H9 (cell line): ENCODE results near the gene AGBL4. TPM values are rescaled to one million over a fixed set of nuclear protein-coding genes. Genes with fewer than 3 reads are reported as not detected.

Source experiments
- DNase-seq: peaks from one replicate; pipeline ENCODE4 v3.0.0-alpha.2; 2017
- H2AFZ ChIP-seq: one replicate; pipeline ENCODE4 v1.6.1; 2013; ENCODE audit warnings: mild to moderate bottlenecking, low read length, control low read depth, moderate library complexity
- H2AK5ac ChIP-seq: 2 replicates; pipeline ENCODE4 v1.6.1; 2013; ENCODE audit warnings: low read length, control low read depth, mixed read lengths; ENCODE audit not compliant: insufficient read length
- H2BK120ac ChIP-seq: one replicate; pipeline ENCODE4 v1.6.1; 2013; ENCODE audit warnings: low read depth, mild to moderate bottlenecking, low read length, control low read depth, inconsistent platforms; ENCODE audit not compliant: poor library complexity, severe bottlenecking
- H2BK12ac ChIP-seq: 2 replicates; pipeline ENCODE4 v1.6.1; 2013; ENCODE audit warnings: low read length, control low read depth, mixed read lengths, low read depth; ENCODE audit not compliant: insufficient read length
- H2BK15ac ChIP-seq: 2 replicates; pipeline ENCODE4 v1.6.1; 2013; ENCODE audit warnings: low read depth, low read length, control low read depth
- H2BK20ac ChIP-seq: one replicate; pipeline ENCODE4 v1.6.1; 2013; ENCODE audit warnings: low read depth, mild to moderate bottlenecking, low read length, control low read depth, inconsistent platforms; ENCODE audit not compliant: poor library complexity, severe bottlenecking
- H2BK5ac ChIP-seq: 2 replicates; pipeline ENCODE4 v1.6.1; 2013; ENCODE audit warnings: low read length, control low read depth, mixed read lengths; ENCODE audit not compliant: insufficient read length
- H3K14ac ChIP-seq: 2 replicates; pipeline ENCODE4 v1.6.1; 2013; ENCODE audit warnings: low read length, control low read depth; ENCODE audit not compliant: insufficient read depth
- H3K18ac ChIP-seq: 2 replicates; pipeline ENCODE4 v1.6.1; 2013; ENCODE audit warnings: low read depth, mild to moderate bottlenecking, mixed read lengths, low read length, control low read depth; ENCODE audit not compliant: insufficient read length
- H3K23ac ChIP-seq: 2 replicates; pipeline ENCODE4 v1.6.1; 2013; ENCODE audit warnings: low read length, control low read depth, mixed read lengths, low read depth; ENCODE audit not compliant: insufficient read length
- H3K23me2 ChIP-seq: 2 replicates; pipeline ENCODE4 v1.6.1; 2013; ENCODE audit warnings: low read depth, mild to moderate bottlenecking, mixed read lengths, low read length, control low read depth; ENCODE audit not compliant: insufficient read length, poor library complexity, severe bottlenecking
- H3K27ac ChIP-seq: 2 replicates; pipeline ENCODE4 v1.5.1; 2013; ENCODE audit warnings: low read length, control low read depth, mixed read lengths, low read depth; ENCODE audit not compliant: insufficient read length
- H3K27me3 ChIP-seq: 2 replicates; pipeline ENCODE4 v1.6.1; 2013; ENCODE audit warnings: low read length, control low read depth, inconsistent platforms; ENCODE audit not compliant: insufficient read depth
- H3K4ac ChIP-seq: 2 replicates; pipeline ENCODE4 v1.6.1; 2013; ENCODE audit warnings: low read depth, mild to moderate bottlenecking, control low read depth, inconsistent platforms, low read length, moderate library complexity
- H3K4me1 ChIP-seq: 2 replicates; pipeline ENCODE4 v1.6.1; 2013; ENCODE audit warnings: low read length, control low read depth, inconsistent platforms; ENCODE audit not compliant: insufficient read depth
- H3K4me2 ChIP-seq: 2 replicates; pipeline ENCODE4 v1.6.1; 2013; ENCODE audit warnings: low read length, control low read depth, mixed read lengths; ENCODE audit not compliant: insufficient read length, insufficient read depth
- H3K56ac ChIP-seq: 2 replicates; pipeline ENCODE4 v1.6.1; 2013; ENCODE audit warnings: low read depth, mild to moderate bottlenecking, mixed read lengths, low read length, control low read depth; ENCODE audit not compliant: insufficient read length
- H3K79me1 ChIP-seq: 2 replicates; pipeline ENCODE4 v1.6.1; 2013; ENCODE audit warnings: low read depth, mild to moderate bottlenecking, moderate library complexity, low read length, control low read depth, inconsistent platforms; ENCODE audit not compliant: insufficient read depth, poor library complexity, severe bottlenecking
- H3K79me2 ChIP-seq: 2 replicates; pipeline ENCODE4 v1.6.1; 2013; ENCODE audit warnings: low read length, control low read depth, inconsistent platforms; ENCODE audit not compliant: insufficient read depth
- H3K9ac ChIP-seq: 2 replicates; pipeline ENCODE4 v1.6.1; 2013; ENCODE audit warnings: low read length, control low read depth, mixed read lengths; ENCODE audit not compliant: insufficient read length; ENCODE audit errors: extremely low read depth
- H3K9me3 ChIP-seq: one replicate; pipeline ENCODE4 v1.6.1; 2013; ENCODE audit warnings: low read depth, low read length, inconsistent platforms; ENCODE audit not compliant: control insufficient read depth
- H3T11ph ChIP-seq: one replicate; pipeline ENCODE4 v1.6.1; 2013; ENCODE audit warnings: mild to moderate bottlenecking, low read length, control low read depth, inconsistent platforms
- H4K20me1 ChIP-seq: one replicate; pipeline ENCODE4 v1.6.1; 2013; ENCODE audit not compliant: control insufficient read depth, insufficient read length, insufficient read depth
- H4K5ac ChIP-seq: 2 replicates; pipeline ENCODE4 v1.6.1; 2013; ENCODE audit warnings: low read depth, mild to moderate bottlenecking, mixed read lengths, low read length, control low read depth; ENCODE audit not compliant: insufficient read length
- H4K8ac ChIP-seq: replicated peaks from 2 replicates; pipeline ENCODE4 v1.6.1; 2013; ENCODE audit warnings: low read length, control low read depth, mixed read lengths, low read depth; ENCODE audit not compliant: insufficient read length
- H4K91ac ChIP-seq: 2 replicates; pipeline ENCODE4 v1.6.1; 2013; ENCODE audit warnings: low read depth, mild to moderate bottlenecking, moderate library complexity, mixed read lengths, low read length, control low read depth; ENCODE audit not compliant: insufficient read length
- H3K27ac Mint-ChIP-seq, 3 experiments: 2 replicates in 2 of 3; 3 replicates in 1 of 3; pipeline ENCODE4 v1.8.0; 2020 to 2021; ENCODE audit warnings: mixed read lengths in 3 of 3, mild to moderate bottlenecking in 1 of 3, moderate library complexity in 1 of 3
- H3K27me3 Mint-ChIP-seq: 2 replicates; pipeline ENCODE4 v1.8.0; 2021; ENCODE audit warnings: low read depth, mild to moderate bottlenecking, moderate library complexity, mixed read lengths
- H3K36me3 Mint-ChIP-seq, 3 experiments: 2 replicates in 2 of 3; 3 replicates in 1 of 3; pipeline ENCODE4 v1.8.0; 2020 to 2021; ENCODE audit warnings: low read depth in 3 of 3, mixed read lengths in 3 of 3; ENCODE audit not compliant: insufficient read depth in 1 of 3
- H3K4me1 Mint-ChIP-seq, 2 experiments: 2 replicates each; pipeline ENCODE4 v1.8.0; 2020; ENCODE audit warnings: mixed read lengths in 2 of 2
- H3K4me3 Mint-ChIP-seq, 2 experiments: 2 replicates in 1 of 2; 3 replicates in 1 of 2; pipeline ENCODE4 v1.8.0; 2020 to 2021; ENCODE audit warnings: mild to moderate bottlenecking in 2 of 2, mixed read lengths in 2 of 2, moderate library complexity in 1 of 2
- H3K9me3 Mint-ChIP-seq, 2 experiments: 2 replicates in 1 of 2; 3 replicates in 1 of 2; pipeline ENCODE4 v1.8.0; 2020; ENCODE audit warnings: mild to moderate bottlenecking in 2 of 2, mixed read lengths in 2 of 2, moderate library complexity in 1 of 2
- CTCF ChIP-seq: fragments of 200-600 bp; sonication (generic); conservative IDR thresholded peaks from 3 replicates; pipeline ENCODE4 v1.8.0; 2021; ENCODE audit warnings: antibody characterized with exemption, mild to moderate bottlenecking
- WGBS: extraction: QIAGEN DNeasy Blood & Tissue Kit; methylation state at CpG from one replicate; pipeline ENCODE4 v1.1.7; 2013; ENCODE audit warnings: missing lambda C conversion rate, low lambda C conversion rate, mixed read lengths; ENCODE audit not compliant: insufficient read length; ENCODE audit errors: extremely low coverage; 5-methylcytosine and 5-hydroxymethylcytosine counted together
- total RNA-seq: library from RNA; stranded (reverse); gene quantifications from 2 replicates; pipeline ENCODE4 v1.2.1, GENCODE V29; 2021

Gene AGBL4
- total RNA-seq, 1 experiment from 2014 or later = not detected

- H2BK120ac ChIP-seq = no peak overlapping the region
- Mint-ChIP-seq H3K4me3 (no peak overlapping the region), H3K4me1 (no peaks in the 10 kb centered on the region), H3K27ac (no peak overlapping the region), H3K27me3 (peaks cover 2% of the 10 kb centered on the region; the same call in 1 of the 2 replicates), H3K9me3 (peaks cover 72 to 78% of the 10 kb centered on the region in 2 experiments), H3K36me3 (peaks cover 5 to 39% (median 19%) of the 10 kb centered on the region in 3 experiments; a peak in 6 of 7 replicates)
- H3K4ac ChIP-seq = no peak overlapping the region
- no peak for DNase-seq
- no peak overlapping the region for H3K56ac ChIP-seq
- no peak overlapping the region for H2BK12ac ChIP-seq
- no peak overlapping the region for H3K27ac ChIP-seq
- H4K5ac ChIP-seq = no peak overlapping the region
- H2AFZ ChIP-seq = no peak overlapping the region
- H3K23me2 ChIP-seq = no peaks in the 10 kb centered on the region
- no peak overlapping the region for H3K18ac ChIP-seq
- no peak overlapping the region for H3T11ph ChIP-seq
- no peak overlapping the region for H3K9ac ChIP-seq
- H2BK20ac ChIP-seq = no peak overlapping the region
- no peak overlapping the region for H4K8ac ChIP-seq
- no peak overlapping the region for H3K4me2 ChIP-seq
- H3K9me3 ChIP-seq = peaks cover 39% of the 10 kb centered on the region
- TF ChIP-seq CTCF = no peak
- no peak overlapping the region for H4K91ac ChIP-seq
- no peak overlapping the region for H3K14ac ChIP-seq
- H2BK15ac ChIP-seq = no peak overlapping the region
- no CpG with 5 or more reads among the region's 3 CpGs for WGBS
- no peak overlapping the region for H3K23ac ChIP-seq
- H3K79me2 ChIP-seq = no peaks in the 10 kb centered on the region
- no peak overlapping the region for H2BK5ac ChIP-seq
- H4K20me1 ChIP-seq = no peaks in the 10 kb centered on the region
- no peaks in the 10 kb centered on the region for H3K79me1 ChIP-seq
- no peaks in the 10 kb centered on the region for H3K27me3 ChIP-seq
- no peaks in the 10 kb centered on the region for H3K4me1 ChIP-seq
- H2AK5ac ChIP-seq = no peak overlapping the region
These were observed 964.7 kb downstream of the AGBL4 start for GRCh38 chr1:49059087-49059486.
